GM18526 (cell line): ENCODE measurements around the gene DCLRE1C.

Source experiments
- POLR2A ChIP-seq: IDR thresholded peaks from 3 replicates; pipeline ENCODE4 v1.6.1; 2011; ENCODE audit not compliant: insufficient read length; ENCODE audit errors: extremely low read depth

Gene DCLRE1C

GRCh38 chr10:14954001-14954770 is at the start of gene DCLRE1C:
Gene DCLRE1C (minus strand): TSS chr10:14954096. CDS start chr10:14954010, 86 bp downstream.
- TF ChIP-seq POLR2A = peak; percentile 74

GRCh38 chr10:14995964-14996565 is 42.2 kb upstream of the DCLRE1C start:
- TF ChIP-seq POLR2A = no peak

- no peak for TF ChIP-seq POLR2A
Measured at GRCh38 chr10:14982744-14983143, 28.8 kb upstream of the DCLRE1C start.

DNA sequence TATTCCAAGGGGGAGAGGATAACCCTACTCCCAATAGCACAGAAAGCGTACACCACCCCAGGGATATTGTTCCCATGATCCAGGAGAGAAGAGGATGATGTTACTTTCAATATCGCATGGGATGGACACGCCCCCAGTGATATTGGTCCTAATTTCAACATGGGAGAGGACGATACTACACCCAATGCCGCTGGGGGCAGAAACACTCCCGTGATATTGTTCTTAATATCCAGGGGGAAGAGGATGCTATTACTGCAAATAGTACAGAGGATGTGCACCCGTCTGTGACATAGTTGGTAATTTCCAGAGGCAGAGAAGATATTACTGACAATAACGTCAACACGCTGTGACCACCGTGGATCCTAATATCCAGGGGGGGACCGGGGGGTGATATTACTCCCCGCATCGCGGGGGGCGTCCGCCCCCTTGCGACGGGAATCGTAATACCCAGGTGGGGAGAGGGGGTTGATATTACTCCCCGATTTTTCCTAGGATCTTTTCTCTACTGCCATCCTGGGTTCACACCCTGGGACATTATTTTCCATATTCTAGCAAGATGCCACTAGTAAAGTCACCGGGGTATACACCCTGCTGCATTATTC is 21.9 kb upstream of the DCLRE1C start:
- TF ChIP-seq POLR2A = no peak

- no peak for TF ChIP-seq POLR2A
Measured at GRCh38 chr10:14971867-14972448, 18.1 kb upstream of the DCLRE1C start.

GRCh38 chr10:14967897-14968296 is 14.0 kb upstream of the DCLRE1C start:
- TF ChIP-seq POLR2A = no peak

DNA sequence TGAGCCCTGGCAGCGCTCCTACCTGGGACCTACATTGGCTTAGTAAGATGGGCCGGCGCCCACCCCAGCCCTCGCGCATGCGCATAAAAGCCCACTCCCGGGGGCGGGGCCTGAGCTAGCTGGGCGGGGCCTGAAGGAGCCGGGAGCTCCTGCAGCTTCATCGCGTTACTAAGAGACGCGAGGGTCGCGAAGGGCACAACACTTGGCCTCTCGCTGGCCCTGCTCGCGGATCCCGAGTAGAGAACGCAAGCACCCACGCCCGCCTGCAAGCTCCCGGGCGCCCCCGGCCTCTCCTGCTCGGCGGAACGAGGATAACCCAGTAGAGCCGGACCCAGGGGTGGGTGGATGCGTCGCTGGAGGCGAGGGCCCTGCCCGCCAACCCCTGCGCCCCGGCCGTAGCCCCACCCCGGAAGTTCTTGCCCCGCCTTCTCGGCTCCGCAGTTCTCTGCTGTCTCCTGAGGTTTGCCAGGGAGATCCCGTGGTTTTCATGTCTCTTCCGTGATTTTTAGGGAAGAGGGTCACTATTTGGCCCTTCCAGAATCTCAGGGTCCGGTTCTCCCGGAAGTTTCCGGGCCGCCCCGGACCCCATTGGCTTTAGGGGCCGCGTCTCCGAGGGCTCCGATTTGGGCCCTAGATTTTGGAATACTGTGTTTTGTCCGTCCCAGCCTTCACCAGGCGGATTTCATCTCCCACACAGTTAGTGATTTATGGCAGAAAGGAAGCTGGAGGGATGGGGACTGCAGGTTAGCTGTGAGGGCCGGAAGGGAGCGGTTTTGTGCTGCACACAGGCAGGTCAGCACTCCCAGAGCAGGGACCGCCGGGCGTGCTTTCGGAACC is 5.5 kb upstream of the DCLRE1C start, which contains the start of gene MEIG1:
Gene MEIG1, plus strand, starts transcription at position 168 of the 837 bp plus-strand sequence. CDS start 7,081 bp downstream, outside the sequence.
- peak; percentile 71 for TF ChIP-seq POLR2A

DNA sequence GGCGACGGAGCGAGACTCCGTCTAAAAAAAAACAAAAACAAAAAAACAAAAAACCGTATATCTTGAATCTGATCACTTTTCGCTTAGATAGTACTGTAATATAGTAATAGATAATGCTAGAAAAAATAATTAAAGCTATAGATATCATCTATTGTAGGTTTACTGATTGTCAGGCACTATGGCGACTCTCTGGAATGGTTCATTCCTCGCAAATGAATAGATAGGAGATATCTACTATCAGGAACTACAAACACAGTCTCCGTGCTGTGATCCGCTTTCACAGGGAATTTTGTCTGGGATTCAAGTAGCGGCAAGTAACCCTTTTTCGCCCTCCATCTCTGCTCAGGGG is 5.0 kb upstream of the DCLRE1C start:
- no peak for TF ChIP-seq POLR2A

DNA sequence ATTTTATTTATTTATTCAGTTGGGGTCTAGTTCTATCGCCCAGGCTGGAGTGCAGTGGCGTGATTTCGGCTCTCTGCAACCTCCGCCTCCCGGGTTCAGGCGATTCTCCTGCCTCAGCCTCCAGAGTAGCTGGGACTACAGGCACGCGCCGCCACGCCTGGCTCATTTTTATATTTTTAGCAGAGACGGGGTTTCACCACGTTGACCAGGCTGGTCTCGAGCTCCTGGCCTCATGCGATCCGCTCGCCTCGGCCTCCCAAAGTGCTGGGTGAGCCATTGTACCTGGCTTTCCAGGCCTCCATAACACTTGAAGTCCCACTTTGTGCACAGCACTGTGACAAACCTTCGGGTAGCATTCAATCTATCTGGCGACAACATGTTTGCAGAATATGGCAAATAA is 1.0 kb upstream of the DCLRE1C start:
- no peak for TF ChIP-seq POLR2A

GRCh38 chr10:14953424-14954000 is 384 bp downstream of the DCLRE1C start:
- TF ChIP-seq POLR2A = peak; percentile 40

DNA sequence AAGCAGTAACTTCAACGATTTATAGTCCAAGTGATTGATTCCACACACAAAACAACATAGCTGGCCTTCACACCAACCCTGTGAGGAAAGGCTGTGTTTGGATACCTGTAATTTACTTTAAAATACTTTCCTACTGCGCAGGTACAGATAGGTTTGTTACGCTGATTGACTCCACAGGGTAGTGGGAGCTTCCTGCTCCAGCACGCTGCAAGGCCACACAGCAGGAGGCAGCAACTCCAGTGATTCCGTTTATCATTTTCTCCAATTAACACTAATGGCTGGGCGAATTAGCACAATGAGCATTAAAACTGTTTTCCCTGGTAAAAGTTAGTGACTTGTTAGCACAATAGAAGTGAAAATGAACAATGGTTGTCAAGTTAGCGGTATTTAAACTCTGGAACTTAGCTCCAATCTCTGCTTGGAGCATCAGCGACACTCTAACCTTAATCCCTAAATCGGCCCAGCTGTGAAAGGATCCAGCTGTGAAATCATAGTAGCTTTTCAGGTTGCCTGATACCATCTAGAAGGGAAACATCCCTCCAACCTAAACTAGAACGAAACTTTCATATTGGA is 959 bp downstream of the DCLRE1C start:
- TF ChIP-seq POLR2A = no peak

- no peak for TF ChIP-seq POLR2A
Measured at GRCh38 chr10:14949291-14949690, 4.6 kb downstream of the DCLRE1C start.

- no peak for TF ChIP-seq POLR2A
Measured at GRCh38 chr10:14947268-14947667, 6.6 kb downstream of the DCLRE1C start.

DNA sequence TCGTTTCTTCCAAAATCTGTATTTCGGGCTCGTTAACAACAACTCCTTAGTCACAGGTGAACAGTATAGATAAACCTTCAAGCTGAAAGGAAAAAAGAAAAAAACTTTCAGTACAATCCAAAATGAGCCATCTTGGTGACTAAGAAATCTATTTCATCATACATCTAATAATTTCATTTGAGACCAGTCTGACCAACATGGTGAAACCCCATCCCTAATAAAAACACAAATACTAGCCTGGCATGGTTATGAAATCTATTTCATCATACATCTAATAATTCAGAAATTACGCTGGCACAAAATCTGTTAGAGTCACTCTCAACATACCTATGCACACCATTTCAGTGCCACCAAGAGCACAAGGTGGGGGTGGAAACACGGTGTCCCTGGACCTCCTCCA is 8.8 kb downstream of the DCLRE1C start:
- no peak for TF ChIP-seq POLR2A
